SKM-1 (cell line): ENCODE measurements around the gene PARP3.

Experiments
- DNase-seq: peaks from one replicate; lab custom pipeline; 2025; ENCODE audit not compliant: unreplicated experiment; lab: John Stamatoyannopoulos, UW

The PARP3 gene

GRCh38 chr3:51933471-51934138 lies 8.6 kb upstream of the PARP3 start:
- DNase-seq = no peak

- DNase-seq = no peak
Observed at GRCh38 chr3:51934139-51934850, 7.9 kb upstream of the PARP3 start.

GRCh38 chr3:51934991-51935885 lies 6.9 kb upstream of the PARP3 start:
- DNase-seq = no peak

DNA sequence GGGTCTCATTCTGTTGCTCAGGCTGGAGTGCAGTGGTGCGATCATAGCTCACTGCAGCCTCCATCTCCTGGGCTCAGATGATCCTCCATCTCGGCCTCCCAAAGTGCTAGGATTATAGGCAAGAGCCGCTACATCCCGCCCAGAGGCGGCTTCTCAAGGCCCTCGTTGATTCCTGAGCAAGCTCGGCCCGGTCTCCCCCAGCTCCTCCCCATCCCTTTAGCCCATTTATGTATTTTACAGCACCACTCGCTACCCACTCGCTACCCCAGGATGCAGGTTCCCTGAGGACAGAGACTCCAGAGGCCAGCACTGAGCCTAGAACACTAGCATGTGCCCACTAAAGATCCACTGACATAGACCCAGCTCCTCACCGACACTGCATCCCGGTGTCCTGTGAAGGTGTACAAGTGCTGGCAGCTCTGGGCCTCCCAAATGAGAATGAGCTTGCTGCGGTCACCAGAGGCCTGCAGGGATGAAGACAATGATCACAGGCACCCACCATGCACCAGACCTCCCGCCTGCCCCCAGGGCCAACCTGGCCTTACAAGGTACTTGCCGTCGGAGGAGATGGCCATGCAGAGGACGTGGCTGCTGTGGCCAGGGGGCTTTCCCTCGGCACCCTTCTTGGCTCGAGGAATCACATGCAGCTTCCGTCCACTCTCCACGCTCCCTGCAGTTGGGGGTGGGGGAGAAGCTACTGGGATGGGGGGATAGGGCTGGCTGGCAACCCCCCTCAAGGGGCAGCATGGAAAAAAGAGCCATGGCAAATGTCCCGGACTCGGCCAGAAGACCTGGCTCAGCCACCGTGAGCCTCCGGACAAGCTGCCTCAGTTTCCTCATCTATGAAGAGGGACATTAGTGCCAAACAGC lies 6.0 kb upstream of the PARP3 start:
- no peak for DNase-seq

DNA sequence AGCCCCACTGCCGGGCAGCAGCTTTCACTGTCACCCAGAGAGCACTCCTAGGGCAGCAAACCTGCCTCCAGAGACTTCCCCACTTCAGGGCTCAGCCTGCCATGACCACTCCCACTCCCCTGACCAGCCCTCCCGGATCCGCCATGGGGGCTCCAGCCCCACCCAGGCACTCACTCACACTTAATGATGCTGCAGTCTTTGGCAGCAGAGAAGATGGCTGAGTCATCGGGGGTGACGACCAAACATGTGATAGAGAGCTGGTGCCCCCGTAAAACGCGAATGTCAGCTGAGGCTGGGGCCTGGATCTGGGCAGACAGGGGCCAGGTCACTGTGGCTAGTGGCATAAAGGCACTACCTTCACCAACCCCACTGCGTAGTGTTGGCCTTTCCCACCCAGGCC lies 5.1 kb upstream of the PARP3 start:
- no peak for DNase-seq

DNA sequence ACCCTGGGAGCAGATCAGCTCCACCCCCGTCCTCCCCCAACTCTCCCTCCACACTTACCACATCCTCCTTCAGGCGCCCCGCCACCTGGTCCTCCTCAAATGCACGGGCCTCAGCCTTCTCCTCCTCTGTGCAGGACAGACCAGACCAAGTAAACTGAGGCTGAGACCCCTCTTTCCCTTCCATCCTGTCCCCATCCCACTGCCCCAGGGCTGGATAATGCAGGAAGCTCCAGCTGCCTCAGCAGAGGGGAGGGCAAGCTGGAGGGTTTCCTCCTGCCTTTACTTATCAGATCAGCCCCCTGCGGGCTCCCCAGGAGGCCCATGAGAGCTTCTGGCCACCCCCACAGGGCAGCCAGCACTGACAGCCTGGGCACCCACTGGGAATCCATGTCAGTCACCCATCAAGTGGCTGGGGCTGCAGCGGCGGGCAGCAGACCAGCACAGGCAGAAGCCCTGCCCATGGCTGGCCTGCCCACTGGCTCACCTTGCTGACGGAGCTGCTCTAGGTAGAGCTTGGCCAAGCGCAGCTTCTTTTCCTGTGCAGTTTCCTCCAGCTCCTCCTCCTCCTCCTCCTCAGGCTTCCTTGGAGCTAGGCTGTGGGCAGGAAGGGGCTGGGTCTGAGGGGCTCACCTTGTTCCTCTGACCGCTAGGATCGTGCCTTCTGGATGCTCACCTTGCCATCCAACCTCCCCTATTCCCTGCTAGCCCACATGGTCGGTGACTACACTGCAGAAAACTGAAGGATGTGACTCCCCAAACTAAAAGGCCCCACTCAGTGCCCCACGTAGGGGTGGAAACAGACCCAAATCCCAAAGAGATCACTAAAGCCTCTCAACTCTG lies 4.3 kb upstream of the PARP3 start:
- DNase-seq = no peak

- no peak for DNase-seq
Observed at GRCh38 chr3:51938780-51939425, 3.3 kb upstream of the PARP3 start.

GRCh38 chr3:51940648-51941462 lies 1.3 kb upstream of the PARP3 start:
- no peak for DNase-seq

DNA sequence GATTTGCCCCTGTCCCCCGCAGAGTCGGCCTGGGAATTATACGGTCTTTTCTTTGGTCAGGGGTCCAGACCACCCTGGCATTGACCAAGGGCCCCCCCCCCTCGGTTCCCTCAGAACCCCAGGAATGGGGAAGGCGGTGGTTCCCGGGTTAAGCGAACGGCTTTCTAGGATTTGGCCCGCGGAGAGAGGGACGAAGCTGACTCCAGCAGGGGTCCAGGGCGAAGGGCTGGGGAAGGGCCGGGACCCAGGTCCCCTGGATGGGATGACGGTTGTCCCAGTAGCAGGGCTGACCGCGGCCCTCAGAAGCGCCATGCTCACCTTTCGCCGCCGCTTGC lies 733 bp upstream of the PARP3 start:
- no peak for DNase-seq

DNA sequence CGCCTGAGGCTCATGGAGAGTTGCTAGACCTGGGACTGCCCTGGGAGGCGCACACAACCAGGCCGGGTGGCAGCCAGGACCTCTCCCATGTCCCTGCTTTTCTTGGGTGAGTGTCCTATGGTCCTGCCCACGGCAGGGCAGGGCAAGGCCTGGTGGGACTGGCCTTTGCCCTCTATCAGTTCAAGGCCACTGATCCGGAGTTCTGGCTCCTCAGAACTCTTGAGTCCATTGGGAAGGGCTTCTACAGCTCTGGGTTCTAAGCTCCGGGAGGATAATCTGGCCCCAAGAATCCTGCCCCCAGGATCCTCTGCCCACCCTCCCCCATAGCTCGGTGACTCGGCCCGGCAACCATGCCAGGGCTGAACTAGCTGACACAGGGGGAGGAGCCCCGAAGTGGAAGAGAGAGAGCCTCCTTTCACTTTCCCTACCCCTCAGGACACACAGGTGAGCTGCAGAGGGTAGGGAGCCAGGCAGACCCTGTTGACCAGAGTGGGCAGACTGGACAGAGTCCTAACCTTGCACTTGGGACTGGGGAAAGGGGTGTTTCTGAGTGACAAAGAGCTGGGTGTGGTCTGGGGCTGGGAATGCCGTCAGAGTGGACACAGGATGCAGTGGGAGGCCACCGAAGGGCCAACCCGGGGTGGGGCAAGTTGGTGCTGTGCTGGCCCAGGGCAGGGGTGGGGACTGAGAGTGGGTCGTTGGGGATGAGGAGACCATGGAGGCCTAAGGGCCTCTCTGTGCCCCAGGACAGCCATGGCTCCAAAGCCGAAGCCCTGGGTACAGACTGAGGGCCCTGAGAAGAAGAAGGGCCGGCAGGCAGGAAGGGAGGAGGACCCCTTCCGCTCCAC lies 664 bp downstream of the PARP3 start:
- DNase-seq = no peak

GRCh38 chr3:51943451-51944391 lies 1.6 kb downstream of the PARP3 start:
- no peak for DNase-seq

GRCh38 chr3:51944451-51945021 lies 2.4 kb downstream of the PARP3 start:
- no peak for DNase-seq

DNA sequence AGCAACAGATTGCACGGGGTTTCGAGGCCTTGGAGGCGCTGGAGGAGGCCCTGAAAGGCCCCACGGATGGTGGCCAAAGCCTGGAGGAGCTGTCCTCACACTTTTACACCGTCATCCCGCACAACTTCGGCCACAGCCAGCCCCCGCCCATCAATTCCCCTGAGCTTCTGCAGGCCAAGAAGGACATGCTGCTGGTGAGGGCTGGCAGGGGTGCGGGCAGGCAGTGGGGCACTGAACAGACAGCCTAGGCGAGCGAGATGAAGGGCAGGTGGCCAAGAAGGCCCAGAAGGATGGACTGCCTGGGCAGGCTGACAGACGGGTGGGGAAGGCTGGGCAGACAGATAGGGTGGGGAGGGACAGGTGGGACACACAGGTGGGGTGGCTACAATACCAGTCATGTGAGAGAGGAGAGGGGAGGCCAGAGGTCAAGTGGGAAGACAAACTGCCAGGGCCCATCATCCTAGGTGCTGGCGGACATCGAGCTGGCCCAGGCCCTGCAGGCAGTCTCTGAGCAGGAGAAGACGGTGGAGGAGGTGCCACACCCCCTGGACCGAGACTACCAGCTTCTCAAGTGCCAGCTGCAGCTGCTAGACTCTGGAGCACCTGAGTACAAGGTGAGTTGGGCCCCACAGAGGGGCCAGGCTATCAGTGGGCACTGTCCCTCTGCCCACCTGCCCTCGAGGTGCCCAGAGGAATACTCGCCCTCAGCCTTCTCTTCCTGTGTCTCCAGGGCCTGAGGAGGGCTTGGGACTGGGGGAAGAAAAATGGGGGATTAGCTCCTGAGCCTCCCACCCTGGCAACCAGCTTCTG lies 3.1 kb downstream of the PARP3 start:
- DNase-seq = no peak

GRCh38 chr3:51945926-51946705 lies 4.0 kb downstream of the PARP3 start:
- no peak for DNase-seq

DNA sequence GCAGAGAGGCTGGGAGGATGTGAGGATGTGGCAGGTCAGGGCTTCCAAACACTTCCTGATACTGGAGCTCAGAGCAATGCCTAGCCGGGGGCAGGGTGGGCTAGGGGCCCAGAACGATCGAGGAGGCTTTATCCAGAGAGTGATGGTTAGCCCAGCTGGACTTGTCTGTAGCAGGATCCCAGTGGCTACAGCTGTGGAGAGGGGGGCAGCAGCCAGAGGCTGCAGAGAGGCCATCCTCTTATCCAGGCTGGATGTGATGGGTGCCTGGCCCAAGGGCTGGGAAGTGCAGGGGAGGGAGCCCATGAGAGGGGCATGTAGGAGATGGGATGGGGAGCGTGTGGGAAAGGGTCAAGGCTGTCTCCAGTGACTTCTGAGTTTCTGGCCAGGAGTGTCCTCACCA lies 4.6 kb downstream of the PARP3 start:
- DNase-seq = no peak
